PFSK-1 (cell line): Measurements from ENCODE around the gene ANO6.

ENCODE experiments used
- POLR2AphosphoS5 ChIP-seq: IDR thresholded peaks from 2 replicates; pipeline ENCODE4 v1.6.1; 2012; ENCODE audit warnings: low read depth, mild to moderate bottlenecking, control low read depth, low read length, moderate library complexity
- SIN3A ChIP-seq: IDR thresholded peaks from 2 replicates; pipeline ENCODE4 v1.6.1; 2012; ENCODE audit warnings: mild to moderate bottlenecking, low read length, moderate library complexity, borderline replicate concordance; ENCODE audit not compliant: insufficient read depth
- TAF1 ChIP-seq: IDR thresholded peaks from 2 replicates; pipeline ENCODE4 v1.6.1; 2012; ENCODE audit warnings: low read length, control low read depth, borderline replicate concordance; ENCODE audit not compliant: insufficient read depth
- TF ChIP-seq, protein P1 (sequence below), 2 experiments: IDR thresholded peaks; 2 replicates each; pipeline versions ENCODE4 v1.6.1 to v1.8.0; 2011 to 2012; ENCODE audit warnings: low read depth in 2 of 2, low read length in 2 of 2, control low read depth in 1 of 2, inconsistent platforms in 1 of 2, mild to moderate bottlenecking in 1 of 2, moderate library complexity in 1 of 2; ENCODE audit not compliant: insufficient read depth in 1 of 2

DNA sequence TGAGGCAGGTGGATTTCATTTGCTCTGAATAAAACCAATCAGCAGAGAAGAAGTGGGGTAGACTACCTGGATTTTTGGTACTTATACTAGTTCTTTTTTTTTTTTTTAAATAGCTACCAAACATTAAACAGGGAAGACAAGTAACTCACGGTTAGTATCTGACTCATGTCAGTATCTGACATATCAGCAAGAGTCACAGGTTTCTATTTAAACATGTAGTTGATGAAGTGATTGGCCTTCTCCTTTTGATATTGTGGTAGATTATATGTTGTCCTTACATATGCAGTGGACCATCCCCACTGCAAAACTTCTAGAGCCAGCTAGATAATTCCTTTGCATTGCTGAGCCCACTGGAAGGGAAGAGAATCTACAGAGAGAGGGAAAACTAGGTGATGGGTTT, 208.0 kb downstream of the ANO6 start:
- TF ChIP-seq, protein P1, sequence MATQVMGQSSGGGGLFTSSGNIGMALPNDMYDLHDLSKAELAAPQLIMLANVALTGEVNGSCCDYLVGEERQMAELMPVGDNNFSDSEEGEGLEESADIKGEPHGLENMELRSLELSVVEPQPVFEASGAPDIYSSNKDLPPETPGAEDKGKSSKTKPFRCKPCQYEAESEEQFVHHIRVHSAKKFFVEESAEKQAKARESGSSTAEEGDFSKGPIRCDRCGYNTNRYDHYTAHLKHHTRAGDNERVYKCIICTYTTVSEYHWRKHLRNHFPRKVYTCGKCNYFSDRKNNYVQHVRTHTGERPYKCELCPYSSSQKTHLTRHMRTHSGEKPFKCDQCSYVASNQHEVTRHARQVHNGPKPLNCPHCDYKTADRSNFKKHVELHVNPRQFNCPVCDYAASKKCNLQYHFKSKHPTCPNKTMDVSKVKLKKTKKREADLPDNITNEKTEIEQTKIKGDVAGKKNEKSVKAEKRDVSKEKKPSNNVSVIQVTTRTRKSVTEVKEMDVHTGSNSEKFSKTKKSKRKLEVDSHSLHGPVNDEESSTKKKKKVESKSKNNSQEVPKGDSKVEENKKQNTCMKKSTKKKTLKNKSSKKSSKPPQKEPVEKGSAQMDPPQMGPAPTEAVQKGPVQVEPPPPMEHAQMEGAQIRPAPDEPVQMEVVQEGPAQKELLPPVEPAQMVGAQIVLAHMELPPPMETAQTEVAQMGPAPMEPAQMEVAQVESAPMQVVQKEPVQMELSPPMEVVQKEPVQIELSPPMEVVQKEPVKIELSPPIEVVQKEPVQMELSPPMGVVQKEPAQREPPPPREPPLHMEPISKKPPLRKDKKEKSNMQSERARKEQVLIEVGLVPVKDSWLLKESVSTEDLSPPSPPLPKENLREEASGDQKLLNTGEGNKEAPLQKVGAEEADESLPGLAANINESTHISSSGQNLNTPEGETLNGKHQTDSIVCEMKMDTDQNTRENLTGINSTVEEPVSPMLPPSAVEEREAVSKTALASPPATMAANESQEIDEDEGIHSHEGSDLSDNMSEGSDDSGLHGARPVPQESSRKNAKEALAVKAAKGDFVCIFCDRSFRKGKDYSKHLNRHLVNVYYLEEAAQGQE (IDR thresholded peaks at IDR 0.05; ENCODE audit: insufficient read depth in 1 of 2, low read depth in 2 of 2, low read length in 2 of 2): no peak
- no peak for TF ChIP-seq TAF1
- TF ChIP-seq POLR2AphosphoS5: no peak
- TF ChIP-seq SIN3A: no peak
